HepG2 (cell line): ENCODE data around the gene EGF. TPM values are rescaled to one million over a fixed set of nuclear protein-coding genes. Genes with fewer than 3 reads are reported as not detected.
A peak's percentile ranks its signal among the peaks of the same experiment; 100 is the strongest.

ENCODE experiments used
- ATAC-seq: fragments of 200-7000 bp; cut with Tn5 transposase; 3 replicates; pipeline ENCODE4 v1.9.1; 2020; ENCODE audit warnings: mild to moderate bottlenecking, moderate library complexity
- BruUV-seq: library from RNA; stranded (reverse); fragments of 400-500 nt; replicated peaks from 2 replicates; lab custom pipeline; 2021; lab: Mats Ljungman, UMichigan
- CTCF ChIA-PET: fragments of 300-600 bp; formaldehyde crosslinking; extraction: SDS; loops from one replicate; lab custom pipeline; 2021; ENCODE audit warnings: low total read pairs, inconsistent platforms, low intra/inter-chr PET ratio; lab: Yijun Ruan, JAX
- POLR2A ChIA-PET: fragments of 350-600 bp; sonication (Branson Sonifier 250); formaldehyde crosslinking; loops from one replicate; lab custom pipeline; 2020; ENCODE audit warnings: antibody characterized with exemption, inconsistent platforms; lab: Yijun Ruan, JAX
- DNase-seq: peaks from one replicate; pipeline ENCODE4 v3.0.0-alpha.2; 2015; ENCODE audit warnings: low spot score
- FAIRE-seq: peaks from 3 replicates; lab custom pipeline; 2011; peaks lifted over from hg19 to GRCh38; lab: Jason Lieb, UNC
- H2AFZ ChIP-seq: one replicate; pipeline ENCODE4 v1.6.1; 2011; ENCODE audit warnings: low read length, inconsistent platforms
- H3K27ac ChIP-seq: fragments of 300-600 bp; 3 replicates; pipeline ENCODE4 v1.8.0; 2011; ENCODE audit warnings: mixed run types, mild to moderate bottlenecking, mixed read lengths, low read length, inconsistent platforms; ENCODE audit not compliant: insufficient read depth; ENCODE audit errors: extremely low read length
- H3K27me3 ChIP-seq, 2 experiments: fragments of 200-600 bp in 1 of 2; 2 replicates in 1 of 2; 3 replicates in 1 of 2; pipeline versions ENCODE4 v1.6.0 to v1.8.0; 2011; ENCODE audit warnings: low read length in 2 of 2, mild to moderate bottlenecking in 2 of 2, moderate library complexity in 2 of 2, inconsistent platforms in 1 of 2; ENCODE audit not compliant: insufficient read depth in 2 of 2, control insufficient read depth in 1 of 2
- H3K36me3 ChIP-seq, 2 experiments: fragments of 200-600 bp in 1 of 2; replicated peaks in 1 of 2; 2 replicates in 1 of 2; 3 replicates in 1 of 2; pipeline versions ENCODE4 v1.5.1 to v1.8.0; 2011; ENCODE audit warnings: low read length in 2 of 2, inconsistent platforms in 1 of 2; ENCODE audit not compliant: insufficient read depth in 2 of 2, control insufficient read depth in 1 of 2
- H3K4me1 ChIP-seq: 2 replicates; pipeline ENCODE4 v1.5.1; 2012; ENCODE audit warnings: low read length, inconsistent platforms; ENCODE audit not compliant: insufficient read depth
- H3K4me2 ChIP-seq: 2 replicates; pipeline ENCODE4 v1.6.0; 2011; ENCODE audit warnings: low read depth, low read length, inconsistent platforms
- H3K4me3 ChIP-seq, 3 experiments: fragments of 200-600 bp in 1 of 3; sonication (generic), shearing (Covaris generic) in 1 of 3; replicated peaks in 1 of 3; 2 replicates each; pipeline ENCODE4 v1.5.1; 2011 to 2016; ENCODE audit warnings: low read length in 3 of 3, inconsistent platforms in 2 of 3, low read depth in 2 of 3, mild to moderate bottlenecking in 2 of 3, control low read depth in 1 of 3, mixed read lengths in 1 of 3; ENCODE audit not compliant: insufficient read depth in 1 of 3
- H3K79me2 ChIP-seq: one replicate; pipeline ENCODE4 v1.6.1; 2011; ENCODE audit warnings: low read length, inconsistent platforms; ENCODE audit not compliant: insufficient read depth
- H3K9ac ChIP-seq: 2 replicates; pipeline ENCODE4 v1.6.0; 2011; ENCODE audit warnings: mild to moderate bottlenecking, low read depth, low read length, inconsistent platforms; ENCODE audit not compliant: insufficient read depth
- H3K9me3 ChIP-seq: 2 replicates; pipeline ENCODE4 v1.5.1; 2012; ENCODE audit warnings: mild to moderate bottlenecking, low read length
- H4K20me1 ChIP-seq: 2 replicates; pipeline ENCODE4 v1.6.0; 2011; ENCODE audit warnings: inconsistent platforms, mild to moderate bottlenecking, low read length, moderate library complexity; ENCODE audit not compliant: insufficient read depth
- ARNT2 ChIP-seq: sonication (generic); formaldehyde crosslinking; IDR thresholded peaks from 2 replicates; pipeline ENCODE4 v1.8.0; 2022; ENCODE audit warnings: mild to moderate bottlenecking, low read depth, missing genetic modification reagents, moderate library complexity
- BCL6 ChIP-seq: IDR thresholded peaks from 2 replicates; pipeline ENCODE4 v1.6.1; 2016; ENCODE audit warnings: missing genetic modification reagents, missing compliant biosample characterization
- HOXA9 ChIP-seq: sonication (generic); formaldehyde crosslinking; IDR thresholded peaks from 2 replicates; pipeline ENCODE4 v1.8.1; 2022; ENCODE audit warnings: missing genetic modification reagents, mild to moderate bottlenecking, moderate library complexity, borderline replicate concordance
- KDM5B ChIP-seq: sonication (generic); formaldehyde crosslinking; IDR thresholded peaks from 2 replicates; pipeline ENCODE4 v1.4.0; 2020; ENCODE audit warnings: missing genetic modification reagents, mild to moderate bottlenecking, borderline replicate concordance
- NFE2L2 ChIP-seq: fragments of 150-350 bp; IDR thresholded peaks from 2 replicates; pipeline ENCODE4 v1.6.1; 2014; ENCODE audit warnings: low read length
- SYNCRIP ChIP-seq: fragments of 200-400 bp; formaldehyde crosslinking; IDR thresholded peaks from 2 replicates; pipeline ENCODE4 v1.6.1; 2018; ENCODE audit warnings: mild to moderate bottlenecking, low read depth, low read length; ENCODE audit not compliant: insufficient read depth
- ZNF20 ChIP-seq: sonication (generic); formaldehyde crosslinking; IDR thresholded peaks from 2 replicates; pipeline ENCODE4 v1.4.0; 2020; ENCODE audit warnings: mild to moderate bottlenecking, moderate library complexity, missing genetic modification reagents
- WGBS: methylation state at CpG from one replicate; pipeline ENCODE4 v1.1.6; 2017; ENCODE audit warnings: low lambda C conversion rate; 5-methylcytosine and 5-hydroxymethylcytosine counted together
- in situ Hi-C: cut with HindIII; loops from 2 replicates; pipeline ENCODE4 v1.10.0; 2017; ENCODE audit warnings: low pct_unique_long_range_greater_than_20kb; ENCODE audit not compliant: extremely low pct_ligation_motif_present
- intact Hi-C: fragments of 100-400 bp; cut with micrococcal nuclease; formaldehyde crosslinking; loops from one replicate; pipeline ENCODE4 v1.10.0; 2022; ENCODE audit not compliant: unreplicated experiment
- polyA plus RNA-seq, 8 experiments: library from polyadenylated mRNA; depleted of rRNA in 3 of 8; stranded (reverse) in 7 of 8; unstranded in 1 of 8; fragments of >200 nt; fragmentation: Illumina TruSeq in 4 of 8; extraction: Trizol in 4 of 8; gene quantifications; 2 replicates each; pipeline versions ENCODE4 v1.2.1 to v1.2.3, GENCODE V29; 2011 to 2016; ENCODE audit warnings: low read depth in 4 of 8, missing spikeins in 1 of 8, mixed read lengths in 1 of 8; ENCODE audit not compliant: insufficient read depth in 1 of 8
- total RNA-seq, 5 experiments: library from RNA; depleted of rRNA; stranded (reverse); fragments of >200 nt; fragmentation: Illumina TruSeq; extraction: Trizol; gene quantifications; 2 replicates each; pipeline ENCODE4 v1.2.3, GENCODE V29; 2016; ENCODE audit warnings: low read depth in 1 of 5
- TF ChIP-seq, protein P1 (sequence below): sonication (generic); formaldehyde crosslinking; IDR thresholded peaks from 2 replicates; pipeline ENCODE4 v1.4.0; 2020; ENCODE audit warnings: mild to moderate bottlenecking, missing genetic modification reagents
- TF ChIP-seq, protein P2 (sequence below), 2 experiments: fragments of 450-650 bp in 1 of 2; sonication (generic) in 1 of 2; formaldehyde crosslinking in 1 of 2; IDR thresholded peaks; 2 replicates each; pipeline versions ENCODE4 v1.6.1 to v1.8.0; 2016 to 2022; ENCODE audit warnings: antibody characterized with exemption in 1 of 2, mild to moderate bottlenecking in 1 of 2, missing genetic modification reagents in 1 of 2
- TF ChIP-seq, protein P3 (sequence below): sonication (generic); formaldehyde crosslinking; IDR thresholded peaks from 2 replicates; pipeline ENCODE4; 2020; ENCODE audit warnings: missing genetic modification reagents, mild to moderate bottlenecking, borderline replicate concordance

The EGF gene
- total and polyA plus RNA-seq, 2 of the 13 experiments (the other 11 are each of a cell fraction or from before 2014, with no cell fraction given): 0.07 to 0.08 TPM

DNA sequence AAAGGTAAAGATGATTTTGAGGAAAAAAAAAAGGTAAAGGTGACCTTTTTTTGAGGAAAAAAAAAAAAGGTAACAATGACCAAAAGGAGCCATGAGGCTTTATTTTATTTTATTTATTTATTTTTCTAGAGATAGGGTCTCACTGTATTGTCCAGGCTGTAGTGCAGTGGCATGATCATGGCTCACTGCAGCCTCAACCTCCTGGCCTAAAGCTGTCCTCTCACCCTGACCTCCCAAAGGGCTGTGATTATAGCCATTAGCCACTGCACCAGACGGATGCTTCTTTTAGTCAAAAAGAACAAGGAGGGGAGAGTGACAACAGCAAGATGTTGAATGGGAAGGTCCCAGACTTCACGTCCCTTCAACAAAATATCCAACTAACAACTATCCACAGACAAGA, 34.3 kb upstream of the EGF start (continued):
- TF ChIP-seq HOXA9 (CRISPR knock-in tag): no peak
- TF ChIP-seq SYNCRIP: no peak
- TF ChIP-seq ARNT2 (CRISPR knock-in tag): no peak
- TF ChIP-seq KDM5B (CRISPR knock-in tag): no peak
- TF ChIP-seq, protein P1, sequence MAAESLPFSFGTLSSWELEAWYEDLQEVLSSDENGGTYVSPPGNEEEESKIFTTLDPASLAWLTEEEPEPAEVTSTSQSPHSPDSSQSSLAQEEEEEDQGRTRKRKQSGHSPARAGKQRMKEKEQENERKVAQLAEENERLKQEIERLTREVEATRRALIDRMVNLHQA (CRISPR knock-in tag): no peak
- no peak for TF ChIP-seq BCL6
- TF ChIP-seq, all 625 proteins: peak for 0

DNA sequence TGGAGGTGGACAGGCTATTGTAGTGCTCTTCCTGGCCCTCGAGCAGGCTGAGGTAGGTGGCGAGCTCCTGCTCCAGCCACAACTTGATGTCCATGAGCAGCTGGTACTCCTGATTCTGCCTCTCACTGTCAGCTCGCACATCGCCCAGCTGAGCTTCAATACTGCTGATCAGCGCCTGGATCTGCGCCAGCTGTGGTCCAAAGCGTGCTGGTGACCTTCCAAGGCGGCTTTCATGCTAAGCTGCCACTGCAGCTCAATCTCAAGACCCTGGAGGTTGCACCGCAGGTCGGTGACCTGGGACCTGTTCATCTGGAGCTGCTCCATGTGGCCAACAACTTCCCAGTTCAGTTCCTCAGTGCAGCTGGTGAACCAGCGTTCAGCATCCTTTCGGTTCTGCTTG, 33.6 kb upstream of the EGF start:
- no peak overlapping the region for H3K9ac ChIP-seq
- H3K4me1 ChIP-seq: no peaks in the 10 kb centered on the region
- H3K4me3 ChIP-seq: no peak overlapping the region
- CTCF ChIA-PET: no interaction called here
- peak; percentile 44; the same call in 2 of the 3 replicates for ATAC-seq
- intact Hi-C loops: no loop called here
- in situ Hi-C loops: no loop called here
- DNase-seq: no peak
- POLR2A ChIA-PET: no interaction called here
- H3K9me3 ChIP-seq: no peaks in the 10 kb centered on the region
- no peaks in the 10 kb centered on the region; a peak in 2 of 5 replicates for H3K27me3 ChIP-seq
- no peaks in the 10 kb centered on the region for H4K20me1 ChIP-seq
- H3K79me2 ChIP-seq: no peaks in the 10 kb centered on the region
- no peaks in the 10 kb centered on the region for H3K36me3 ChIP-seq
- H2AFZ ChIP-seq: no peak overlapping the region
- BruUV-seq: no TSS peak
- no peak overlapping the region; the same call in 1 of the 2 replicates for H3K4me2 ChIP-seq
- FAIRE-seq: no peak
- 0% methylated on average over 2 of the region's 12 CpGs for WGBS
- H3K27ac ChIP-seq: no peak overlapping the region
- TF ChIP-seq NFE2L2 (no peak), ZNF20 (CRISPR knock-in tag) (no peak)
- TF ChIP-seq, protein P2, sequence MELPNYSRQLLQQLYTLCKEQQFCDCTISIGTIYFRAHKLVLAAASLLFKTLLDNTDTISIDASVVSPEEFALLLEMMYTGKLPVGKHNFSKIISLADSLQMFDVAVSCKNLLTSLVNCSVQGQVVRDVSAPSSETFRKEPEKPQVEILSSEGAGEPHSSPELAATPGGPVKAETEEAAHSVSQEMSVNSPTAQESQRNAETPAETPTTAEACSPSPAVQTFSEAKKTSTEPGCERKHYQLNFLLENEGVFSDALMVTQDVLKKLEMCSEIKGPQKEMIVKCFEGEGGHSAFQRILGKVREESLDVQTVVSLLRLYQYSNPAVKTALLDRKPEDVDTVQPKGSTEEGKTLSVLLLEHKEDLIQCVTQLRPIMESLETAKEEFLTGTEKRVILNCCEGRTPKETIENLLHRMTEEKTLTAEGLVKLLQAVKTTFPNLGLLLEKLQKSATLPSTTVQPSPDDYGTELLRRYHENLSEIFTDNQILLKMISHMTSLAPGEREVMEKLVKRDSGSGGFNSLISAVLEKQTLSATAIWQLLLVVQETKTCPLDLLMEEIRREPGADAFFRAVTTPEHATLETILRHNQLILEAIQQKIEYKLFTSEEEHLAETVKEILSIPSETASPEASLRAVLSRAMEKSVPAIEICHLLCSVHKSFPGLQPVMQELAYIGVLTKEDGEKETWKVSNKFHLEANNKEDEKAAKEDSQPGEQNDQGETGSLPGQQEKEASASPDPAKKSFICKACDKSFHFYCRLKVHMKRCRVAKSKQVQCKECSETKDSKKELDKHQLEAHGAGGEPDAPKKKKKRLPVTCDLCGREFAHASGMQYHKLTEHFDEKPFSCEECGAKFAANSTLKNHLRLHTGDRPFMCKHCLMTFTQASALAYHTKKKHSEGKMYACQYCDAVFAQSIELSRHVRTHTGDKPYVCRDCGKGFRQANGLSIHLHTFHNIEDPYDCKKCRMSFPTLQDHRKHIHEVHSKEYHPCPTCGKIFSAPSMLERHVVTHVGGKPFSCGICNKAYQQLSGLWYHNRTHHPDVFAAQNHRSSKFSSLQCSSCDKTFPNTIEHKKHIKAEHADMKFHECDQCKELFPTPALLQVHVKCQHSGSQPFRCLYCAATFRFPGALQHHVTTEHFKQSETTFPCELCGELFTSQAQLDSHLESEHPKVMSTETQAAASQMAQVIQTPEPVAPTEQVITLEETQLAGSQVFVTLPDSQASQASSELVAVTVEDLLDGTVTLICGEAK (IDR thresholded peaks at IDR 0.05): no peak
- TF ChIP-seq, protein P2 (CRISPR knock-in tag; IDR thresholded peaks at IDR 0.05): no peak
- TF ChIP-seq, protein P3, sequence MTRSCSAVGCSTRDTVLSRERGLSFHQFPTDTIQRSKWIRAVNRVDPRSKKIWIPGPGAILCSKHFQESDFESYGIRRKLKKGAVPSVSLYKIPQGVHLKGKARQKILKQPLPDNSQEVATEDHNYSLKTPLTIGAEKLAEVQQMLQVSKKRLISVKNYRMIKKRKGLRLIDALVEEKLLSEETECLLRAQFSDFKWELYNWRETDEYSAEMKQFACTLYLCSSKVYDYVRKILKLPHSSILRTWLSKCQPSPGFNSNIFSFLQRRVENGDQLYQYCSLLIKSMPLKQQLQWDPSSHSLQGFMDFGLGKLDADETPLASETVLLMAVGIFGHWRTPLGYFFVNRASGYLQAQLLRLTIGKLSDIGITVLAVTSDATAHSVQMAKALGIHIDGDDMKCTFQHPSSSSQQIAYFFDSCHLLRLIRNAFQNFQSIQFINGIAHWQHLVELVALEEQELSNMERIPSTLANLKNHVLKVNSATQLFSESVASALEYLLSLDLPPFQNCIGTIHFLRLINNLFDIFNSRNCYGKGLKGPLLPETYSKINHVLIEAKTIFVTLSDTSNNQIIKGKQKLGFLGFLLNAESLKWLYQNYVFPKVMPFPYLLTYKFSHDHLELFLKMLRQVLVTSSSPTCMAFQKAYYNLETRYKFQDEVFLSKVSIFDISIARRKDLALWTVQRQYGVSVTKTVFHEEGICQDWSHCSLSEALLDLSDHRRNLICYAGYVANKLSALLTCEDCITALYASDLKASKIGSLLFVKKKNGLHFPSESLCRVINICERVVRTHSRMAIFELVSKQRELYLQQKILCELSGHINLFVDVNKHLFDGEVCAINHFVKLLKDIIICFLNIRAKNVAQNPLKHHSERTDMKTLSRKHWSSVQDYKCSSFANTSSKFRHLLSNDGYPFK (CRISPR knock-in tag): no peak
